K562 (cell line): ENCODE measurements around the gene APOM. TPM values are rescaled to one million over a fixed set of nuclear protein-coding genes. Genes with fewer than 3 reads are reported as not detected.

Experiments
- CHD7 ChIP-seq: fragments of 200-600 bp; sonication (generic); IDR thresholded peaks from one replicate; pipeline ENCODE4 v1.6.1; 2012; ENCODE audit warnings: mild to moderate bottlenecking, low read depth, low read length, inconsistent platforms
- DNMT1 ChIP-seq: fragments of 450-650 bp; IDR thresholded peaks from 2 replicates; pipeline ENCODE4 v1.6.1; 2016; ENCODE audit warnings: antibody characterized with exemption, mild to moderate bottlenecking
- RCOR1 ChIP-seq, 2 experiments: IDR thresholded peaks; 2 replicates each; pipeline ENCODE4 v1.6.1; 2012; ENCODE audit warnings: low read depth in 2 of 2, low read length in 2 of 2, borderline replicate concordance in 1 of 2, improper control_type of control experiment in 1 of 2
- TAF7 ChIP-seq: fragments of 450-650 bp; IDR thresholded peaks from 2 replicates; pipeline ENCODE4 v1.6.1; 2016; ENCODE audit warnings: missing genetic modification characterization, missing compliant biosample characterization
- ZBTB9 ChIP-seq: fragments of 450-650 bp; formaldehyde crosslinking; IDR thresholded peaks from 2 replicates; pipeline ENCODE4 v1.4.0; 2020; ENCODE audit warnings: mild to moderate bottlenecking, moderate library complexity
- polyA plus RNA-seq, 8 experiments: library from polyadenylated mRNA; depleted of rRNA in 4 of 8; stranded (reverse) in 5 of 8; unstranded in 3 of 8; fragments of >200 nt; fragmentation: Nextera tagmentation in 2 of 8; fragmentation: Illumina TruSeq in 1 of 8; extraction: Ambion mirVana in 2 of 8; extraction: Trizol in 1 of 8; gene quantifications; 2 replicates each; pipeline versions ENCODE4 v1.2.1 to v1.2.3, GENCODE V29; 2011 to 2014; ENCODE audit warnings: inconsistent platforms in 1 of 8, missing spikeins in 1 of 8
- total RNA-seq, 7 experiments: library from RNA; depleted of rRNA in 6 of 7; stranded (reverse); fragments of >200 nt in 6 of 7; fragmentation: Illumina TruSeq in 2 of 7; extraction: Trizol in 2 of 7; gene quantifications; 2 replicates each; pipeline versions ENCODE4 v1.2.1 to v1.2.3, GENCODE V29; 2011 to 2021; ENCODE audit warnings: low replicate concordance in 1 of 7
- TF ChIP-seq, protein P1 (sequence below), 2 experiments: fragments of 250-450 bp in 1 of 2; fragments of 450-650 bp in 1 of 2; sonication (Bioruptor Pico) in 1 of 2; IDR thresholded peaks; 2 replicates each; pipeline versions ENCODE4 v1.6.1 to v1.8.0; 2016 to 2021; ENCODE audit warnings: mild to moderate bottlenecking in 2 of 2, moderate library complexity in 2 of 2, missing compliant biosample characterization in 1 of 2, missing genetic modification characterization in 1 of 2
- TF ChIP-seq, protein P2 (sequence below): sonication (generic); formaldehyde crosslinking; IDR thresholded peaks from 2 replicates; pipeline ENCODE4 v1.8.0; 2022; ENCODE audit warnings: missing genetic modification reagents, mild to moderate bottlenecking, borderline replicate concordance
- TF ChIP-seq, protein P3 (sequence below): fragments of 450-650 bp; IDR thresholded peaks from 2 replicates; pipeline ENCODE4 v1.7.1; 2018; ENCODE audit warnings: mild to moderate bottlenecking, low read depth; ENCODE audit not compliant: partially characterized antibody

Gene APOM
- total and polyA plus RNA-seq, 9 of the 15 experiments (the other 6 are each of a cell fraction or from before 2014, with no cell fraction given), result 5.7 to 24.3 (median 10.4) TPM

DNA sequence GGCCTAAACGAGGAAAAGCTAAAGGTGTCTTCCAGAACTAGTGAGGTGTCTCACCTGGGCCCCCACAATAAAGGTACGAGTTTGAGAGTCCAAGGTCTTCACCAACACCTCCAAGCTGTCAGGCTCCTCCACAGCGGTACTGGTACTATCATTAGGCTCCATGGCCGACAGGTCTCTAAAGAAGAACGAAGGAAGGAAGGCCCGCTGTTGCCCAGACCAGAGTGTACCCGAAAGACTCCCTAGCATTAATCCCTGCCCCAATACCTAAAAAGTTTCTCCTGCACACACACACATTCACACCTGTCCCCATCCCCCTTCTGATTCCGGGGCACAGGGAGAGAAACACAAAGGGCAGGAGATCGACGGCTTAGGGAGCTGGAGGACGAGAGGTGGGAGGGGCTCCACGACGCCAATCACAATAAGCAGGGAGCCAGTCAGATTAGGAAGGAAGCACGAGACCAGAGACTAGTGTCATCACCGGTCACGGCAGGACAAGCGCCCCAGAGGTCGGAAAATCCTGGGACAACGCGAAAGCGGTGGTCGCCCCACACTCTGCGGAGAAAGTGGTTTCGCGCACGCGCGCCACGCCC is 4.0 kb upstream of the APOM start (continued):
- TF ChIP-seq CHD7, result no peak
- no peak for TF ChIP-seq ZBTB9
- peak; percentile 42; the same call in 1 of the 2 replicates for TF ChIP-seq DNMT1
- TF ChIP-seq RCOR1 (IDR thresholded peaks at IDR 0.05; ENCODE audit: borderline replicate concordance in 1 of 2, low read depth in 2 of 2, low read length in 2 of 2), result peak; percentile 17 to 51; a peak in 2 of 4 replicates
- peak; percentile 67; the same call in 1 of the 2 replicates for TF ChIP-seq TAF7
- TF ChIP-seq, protein P1, sequence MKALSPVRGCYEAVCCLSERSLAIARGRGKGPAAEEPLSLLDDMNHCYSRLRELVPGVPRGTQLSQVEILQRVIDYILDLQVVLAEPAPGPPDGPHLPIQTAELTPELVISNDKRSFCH (CRISPR knock-in tag; IDR thresholded peaks at IDR 0.05), result no peak
- TF ChIP-seq, protein P1 (tag; IDR thresholded peaks at IDR 0.05), result 0 out of 2 replicates have a peak, but pooled peaks have one; percentile 17
- TF ChIP-seq, protein P2, sequence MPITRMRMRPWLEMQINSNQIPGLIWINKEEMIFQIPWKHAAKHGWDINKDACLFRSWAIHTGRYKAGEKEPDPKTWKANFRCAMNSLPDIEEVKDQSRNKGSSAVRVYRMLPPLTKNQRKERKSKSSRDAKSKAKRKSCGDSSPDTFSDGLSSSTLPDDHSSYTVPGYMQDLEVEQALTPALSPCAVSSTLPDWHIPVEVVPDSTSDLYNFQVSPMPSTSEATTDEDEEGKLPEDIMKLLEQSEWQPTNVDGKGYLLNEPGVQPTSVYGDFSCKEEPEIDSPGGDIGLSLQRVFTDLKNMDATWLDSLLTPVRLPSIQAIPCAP (CRISPR knock-in tag), result no peak
- TF ChIP-seq, protein P3, sequence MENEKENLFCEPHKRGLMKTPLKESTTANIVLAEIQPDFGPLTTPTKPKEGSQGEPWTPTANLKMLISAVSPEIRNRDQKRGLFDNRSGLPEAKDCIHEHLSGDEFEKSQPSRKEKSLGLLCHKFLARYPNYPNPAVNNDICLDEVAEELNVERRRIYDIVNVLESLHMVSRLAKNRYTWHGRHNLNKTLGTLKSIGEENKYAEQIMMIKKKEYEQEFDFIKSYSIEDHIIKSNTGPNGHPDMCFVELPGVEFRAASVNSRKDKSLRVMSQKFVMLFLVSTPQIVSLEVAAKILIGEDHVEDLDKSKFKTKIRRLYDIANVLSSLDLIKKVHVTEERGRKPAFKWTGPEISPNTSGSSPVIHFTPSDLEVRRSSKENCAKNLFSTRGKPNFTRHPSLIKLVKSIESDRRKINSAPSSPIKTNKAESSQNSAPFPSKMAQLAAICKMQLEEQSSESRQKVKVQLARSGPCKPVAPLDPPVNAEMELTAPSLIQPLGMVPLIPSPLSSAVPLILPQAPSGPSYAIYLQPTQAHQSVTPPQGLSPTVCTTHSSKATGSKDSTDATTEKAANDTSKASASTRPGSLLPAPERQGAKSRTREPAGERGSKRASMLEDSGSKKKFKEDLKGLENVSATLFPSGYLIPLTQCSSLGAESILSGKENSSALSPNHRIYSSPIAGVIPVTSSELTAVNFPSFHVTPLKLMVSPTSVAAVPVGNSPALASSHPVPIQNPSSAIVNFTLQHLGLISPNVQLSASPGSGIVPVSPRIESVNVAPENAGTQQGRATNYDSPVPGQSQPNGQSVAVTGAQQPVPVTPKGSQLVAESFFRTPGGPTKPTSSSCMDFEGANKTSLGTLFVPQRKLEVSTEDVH, result no peak
